SJSA1 (cell line): ENCODE measurements around the gene SCAF4. TPM values are rescaled to one million over a fixed set of nuclear protein-coding genes. Genes with fewer than 3 reads are reported as not detected.
"Not testable (repeated sequence)": the region's sequence is repeated elsewhere in the genome, so short reads cannot be mapped to it uniquely, and the experiment has no call there.

Experiments used
- DNase-seq, 2 experiments: peaks; one replicate each; pipeline ENCODE4 v3.0.0-alpha.2; 2015 to 2020; ENCODE audit warnings: low spot score in 2 of 2, low read depth in 1 of 2
- H3K27ac ChIP-seq: fragments of 250-450 bp; sonication (Bioruptor Pico); 2 replicates; pipeline ENCODE4 v1.5.1; 2020; ENCODE audit warnings: mild to moderate bottlenecking, moderate library complexity
- H3K27me3 ChIP-seq: fragments of 250-450 bp; sonication (Bioruptor Pico); replicated peaks from 2 replicates; pipeline ENCODE4 v1.5.1; 2020; ENCODE audit warnings: mild to moderate bottlenecking, moderate library complexity
- H3K36me3 ChIP-seq: fragments of 250-450 bp; sonication (Bioruptor Pico); 2 replicates; pipeline ENCODE4 v1.5.1; 2020; ENCODE audit warnings: mild to moderate bottlenecking
- H3K4me1 ChIP-seq: fragments of 250-450 bp; sonication (Bioruptor Pico); replicated peaks from 2 replicates; pipeline ENCODE4 v1.6.1; 2021; ENCODE audit warnings: mild to moderate bottlenecking
- H3K4me3 ChIP-seq: fragments of 250-450 bp; sonication (Bioruptor Pico); 2 replicates; pipeline ENCODE4 v1.5.1; 2020; ENCODE audit warnings: mild to moderate bottlenecking
- H3K9me3 ChIP-seq: fragments of 250-450 bp; sonication (Bioruptor Pico); replicated peaks from 2 replicates; pipeline ENCODE4 v1.5.1; 2020; ENCODE audit warnings: mild to moderate bottlenecking
- total RNA-seq: library from RNA; depleted of rRNA; stranded (reverse); fragments of >200 nt; shearing (Covaris generic); gene quantifications from 2 replicates; pipeline ENCODE4 v1.2.3, GENCODE V29; 2014

The SCAF4 gene
- total RNA-seq, 1 experiment from 2014 or later, result 6.5 TPM

DNA sequence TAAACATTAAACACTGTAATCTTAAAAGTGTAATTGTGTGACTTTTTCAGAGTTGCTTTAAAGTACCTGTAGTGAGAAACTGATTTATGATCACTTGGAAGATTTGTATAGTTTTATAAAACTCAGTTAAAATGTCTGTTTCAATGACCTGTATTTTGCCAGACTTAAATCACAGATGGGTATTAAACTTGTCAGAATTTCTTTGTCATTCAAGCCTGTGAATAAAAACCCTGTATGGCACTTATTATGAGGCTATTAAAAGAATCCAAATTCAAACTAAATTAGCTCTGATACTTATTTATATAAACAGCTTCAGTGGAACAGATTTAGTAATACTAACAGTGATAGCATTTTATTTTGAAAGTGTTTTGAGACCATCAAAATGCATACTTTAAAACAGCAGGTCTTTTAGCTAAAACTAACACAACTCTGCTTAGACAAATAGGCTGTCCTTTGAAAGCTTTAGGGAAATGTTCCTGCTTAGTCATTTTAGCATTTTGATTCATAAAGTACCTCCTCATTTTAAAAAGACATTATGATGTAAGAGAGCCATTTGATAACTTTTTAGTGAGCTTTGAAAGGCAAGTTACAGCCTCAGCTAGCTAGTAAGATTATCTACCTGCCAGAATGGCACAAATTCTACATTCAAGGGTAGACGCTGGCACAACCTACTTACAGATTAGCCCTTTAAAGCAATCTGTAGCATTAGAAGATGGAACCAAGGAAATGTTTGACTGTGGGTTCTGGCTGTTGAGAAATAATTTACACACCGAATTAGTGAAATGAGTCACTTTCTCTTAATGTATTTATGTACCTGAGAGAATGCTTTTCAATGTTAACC lies 63.0 kb downstream of the SCAF4 start:
- H3K27ac ChIP-seq, result no peak overlapping the region
- H3K9me3 ChIP-seq, result no peaks in the 10 kb centered on the region
- no peak for DNase-seq
- H3K4me3 ChIP-seq, result no peak overlapping the region
- peaks cover 83% of the 10 kb centered on the region for H3K36me3 ChIP-seq
- no peaks in the 10 kb centered on the region for H3K4me1 ChIP-seq
- no peaks in the 10 kb centered on the region for H3K27me3 ChIP-seq

DNA sequence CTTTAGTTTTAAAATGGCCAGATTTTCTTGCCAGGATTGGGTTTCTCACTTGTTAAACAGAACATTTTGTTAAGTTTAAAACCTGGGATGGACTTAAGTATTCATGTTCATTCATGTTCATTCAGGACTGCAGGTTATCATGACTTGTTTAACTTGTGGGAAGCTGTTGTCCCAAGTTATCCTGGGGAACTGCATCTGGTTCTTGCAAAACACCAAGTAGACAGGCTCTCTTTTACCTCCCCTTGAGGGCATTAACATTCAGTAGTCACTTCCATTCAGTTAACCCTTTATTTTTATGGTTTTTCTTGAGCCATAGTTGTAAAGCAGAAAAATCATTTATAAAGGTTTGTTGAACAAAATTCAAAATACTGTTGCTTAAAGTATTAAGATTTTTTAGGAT lies 64.3 kb downstream of the SCAF4 start:
- Histone ChIP-seq H3K4me1 (no peaks in the 10 kb centered on the region), H3K27ac (no peak overlapping the region), H3K27me3 (no peaks in the 10 kb centered on the region), H3K4me3 (no peak overlapping the region), H3K9me3 (no peaks in the 10 kb centered on the region), H3K36me3 (peaks cover 93% of the 10 kb centered on the region)
- no peak for DNase-seq

DNA sequence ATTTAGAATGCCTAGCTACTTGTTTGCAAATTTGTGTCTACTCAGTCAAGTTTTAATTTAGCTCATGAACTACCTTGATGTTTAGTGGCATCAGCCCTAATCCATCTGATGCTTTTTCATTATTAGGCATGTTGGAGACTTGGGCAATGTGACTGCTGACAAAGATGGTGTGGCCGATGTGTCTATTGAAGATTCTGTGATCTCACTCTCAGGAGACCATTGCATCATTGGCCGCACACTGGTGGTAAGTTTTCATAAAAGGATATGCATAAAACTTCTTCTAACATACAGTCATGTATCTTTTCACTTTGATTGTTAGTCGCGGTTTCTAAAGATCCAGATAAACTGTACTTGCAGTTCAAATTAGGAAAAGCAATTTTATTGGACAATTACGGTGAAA lies 64.8 kb downstream of the SCAF4 start:
- no peak overlapping the region for H3K4me3 ChIP-seq
- DNase-seq, result no peak
- no peak overlapping the region for H3K27ac ChIP-seq
- H3K27me3 ChIP-seq, result no peaks in the 10 kb centered on the region
- no peaks in the 10 kb centered on the region for H3K9me3 ChIP-seq
- 0 out of 2 replicates have a peak, but pooled peaks cover 2% of the 10 kb centered on the region for H3K4me1 ChIP-seq
- H3K36me3 ChIP-seq, result peaks cover 95% of the 10 kb centered on the region

DNA sequence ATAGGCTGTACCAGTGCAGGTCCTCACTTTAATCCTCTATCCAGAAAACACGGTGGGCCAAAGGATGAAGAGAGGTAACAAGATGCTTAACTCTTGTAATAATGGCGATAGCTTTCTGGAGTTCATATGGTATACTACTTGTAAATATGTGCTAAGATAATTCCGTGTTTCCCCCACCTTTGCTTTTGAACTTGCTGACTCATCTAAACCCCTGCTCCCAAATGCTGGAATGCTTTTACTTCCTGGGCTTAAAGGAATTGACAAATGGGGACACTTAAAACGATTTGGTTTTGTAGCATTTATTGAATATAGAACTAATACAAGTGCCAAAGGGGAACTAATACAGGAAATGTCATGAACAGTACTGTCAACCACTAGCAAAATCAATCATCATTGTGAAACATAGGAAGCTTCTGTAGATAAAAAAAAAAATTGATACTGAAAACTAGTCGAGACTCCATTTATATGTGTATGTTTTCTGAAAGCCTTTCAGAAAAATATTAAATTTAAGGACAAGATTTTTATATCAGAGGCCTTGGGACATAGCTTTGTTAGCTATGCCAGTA lies 65.4 kb downstream of the SCAF4 start:
- Histone ChIP-seq H3K27me3 (no peaks in the 10 kb centered on the region), H3K4me3 (no peak overlapping the region), H3K9me3 (no peaks in the 10 kb centered on the region), H3K36me3 (peaks cover 95% of the 10 kb centered on the region), H3K27ac (no peak overlapping the region), H3K4me1 (0 out of 2 replicates have a peak, but pooled peaks cover 3% of the 10 kb centered on the region)
- no peak for DNase-seq

DNA sequence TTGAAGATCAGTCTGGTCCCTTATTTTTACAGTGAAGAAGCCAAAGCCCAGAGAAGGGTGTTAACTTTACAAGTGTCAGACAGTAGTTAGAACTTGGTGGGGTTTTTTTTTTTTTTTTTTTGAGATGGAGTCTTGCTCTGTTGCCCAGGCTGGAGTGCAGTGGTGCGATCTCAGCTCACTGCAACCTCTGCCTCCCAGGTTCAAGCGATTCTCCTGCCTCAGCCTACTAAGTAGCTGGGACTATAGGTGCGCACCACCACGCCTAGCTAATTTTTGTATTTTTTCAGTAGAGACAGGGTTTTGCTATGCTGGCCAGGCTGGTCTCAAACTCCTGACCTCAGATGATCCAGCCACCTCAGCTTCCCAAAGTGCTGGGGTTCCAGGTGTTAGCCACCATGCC lies 66.0 kb downstream of the SCAF4 start:
- DNase-seq, H3K27ac ChIP-seq, H3K4me1 ChIP-seq, H3K9me3 ChIP-seq, H3K27me3 ChIP-seq, H3K4me3 ChIP-seq: not testable (repeated sequence)
- H3K36me3 ChIP-seq, result peaks cover 94% of the 10 kb centered on the region

DNA sequence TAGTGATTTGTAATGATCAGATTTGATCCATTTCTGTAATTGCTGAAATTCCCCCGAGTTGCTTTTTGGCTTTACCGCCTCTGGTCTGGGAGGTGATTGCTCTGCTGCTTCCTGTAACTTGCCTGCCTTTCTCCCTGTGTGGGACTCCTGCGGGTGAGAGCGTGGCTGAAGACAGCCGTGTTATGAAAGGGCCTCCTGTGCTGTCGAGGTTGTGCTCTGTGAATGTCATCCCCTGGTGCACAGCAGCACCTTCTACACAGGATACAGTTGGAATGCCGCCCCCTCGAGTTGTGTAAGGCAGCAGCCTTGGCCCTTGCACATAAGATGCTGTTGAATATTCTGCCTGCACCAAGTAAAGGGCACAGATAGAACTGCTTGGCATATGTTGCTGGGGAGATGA lies 66.5 kb downstream of the SCAF4 start:
- Histone ChIP-seq H3K27me3 (no peaks in the 10 kb centered on the region), H3K27ac (no peak overlapping the region), H3K9me3 (no peaks in the 10 kb centered on the region), H3K36me3 (peaks cover 89% of the 10 kb centered on the region), H3K4me3 (no peak overlapping the region), H3K4me1 (peaks cover 13% of the 10 kb centered on the region)
- no peak for DNase-seq

GRCh38 chr21:31663584-31664249 lies 68.2 kb downstream of the SCAF4 start:
- Histone ChIP-seq H3K9me3 (no peaks in the 10 kb centered on the region), H3K36me3 (peaks cover 80% of the 10 kb centered on the region), H3K4me1 (peaks cover 13% of the 10 kb centered on the region), H3K27me3 (no peaks in the 10 kb centered on the region), H3K4me3 (no peak overlapping the region), H3K27ac (no peak overlapping the region)
- DNase-seq, result no peak

DNA sequence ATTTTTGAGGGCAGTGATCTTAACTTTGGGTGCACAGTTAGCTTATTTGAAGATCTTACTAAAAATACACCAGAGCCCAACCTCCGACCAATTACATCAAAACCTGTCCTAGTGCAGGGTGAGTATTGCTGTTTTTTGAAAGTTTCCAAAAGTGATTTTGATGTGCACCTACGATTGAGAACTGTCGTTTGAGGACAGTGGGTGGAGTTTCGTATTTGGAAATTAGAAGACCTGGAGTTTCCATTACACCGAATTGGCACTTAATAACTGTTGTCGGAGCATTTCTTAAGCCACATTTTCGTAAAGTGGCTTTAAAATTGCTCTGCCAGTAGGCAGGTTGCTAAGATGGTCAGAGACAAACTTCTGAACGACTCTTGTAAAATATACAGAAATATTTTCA lies 71.3 kb downstream of the SCAF4 start:
- DNase-seq, result no peak
- H3K27ac ChIP-seq, result no peak overlapping the region

GRCh38 chr21:31660259-31660565 lies 71.7 kb downstream of the SCAF4 start:
- peak overlapping the region; percentile 88 for H3K27ac ChIP-seq
- H3K4me3 ChIP-seq, result peak overlapping the region; percentile 96
- H3K4me1 ChIP-seq, result peaks cover 13% of the 10 kb centered on the region
- no peaks in the 10 kb centered on the region for H3K9me3 ChIP-seq
- peak; percentile 36 to 51 for DNase-seq
- no peaks in the 10 kb centered on the region for H3K27me3 ChIP-seq
- peaks cover 45% of the 10 kb centered on the region for H3K36me3 ChIP-seq

More for the DNA sequence above, 71.3 kb downstream of the SCAF4 start:
- peak overlapping the region; percentile 96 for H3K4me3 ChIP-seq
- no peaks in the 10 kb centered on the region for H3K9me3 ChIP-seq
- H3K36me3 ChIP-seq, result peaks cover 49% of the 10 kb centered on the region
- H3K4me1 ChIP-seq, result peaks cover 13% of the 10 kb centered on the region
- H3K27me3 ChIP-seq, result no peaks in the 10 kb centered on the region

DNA sequence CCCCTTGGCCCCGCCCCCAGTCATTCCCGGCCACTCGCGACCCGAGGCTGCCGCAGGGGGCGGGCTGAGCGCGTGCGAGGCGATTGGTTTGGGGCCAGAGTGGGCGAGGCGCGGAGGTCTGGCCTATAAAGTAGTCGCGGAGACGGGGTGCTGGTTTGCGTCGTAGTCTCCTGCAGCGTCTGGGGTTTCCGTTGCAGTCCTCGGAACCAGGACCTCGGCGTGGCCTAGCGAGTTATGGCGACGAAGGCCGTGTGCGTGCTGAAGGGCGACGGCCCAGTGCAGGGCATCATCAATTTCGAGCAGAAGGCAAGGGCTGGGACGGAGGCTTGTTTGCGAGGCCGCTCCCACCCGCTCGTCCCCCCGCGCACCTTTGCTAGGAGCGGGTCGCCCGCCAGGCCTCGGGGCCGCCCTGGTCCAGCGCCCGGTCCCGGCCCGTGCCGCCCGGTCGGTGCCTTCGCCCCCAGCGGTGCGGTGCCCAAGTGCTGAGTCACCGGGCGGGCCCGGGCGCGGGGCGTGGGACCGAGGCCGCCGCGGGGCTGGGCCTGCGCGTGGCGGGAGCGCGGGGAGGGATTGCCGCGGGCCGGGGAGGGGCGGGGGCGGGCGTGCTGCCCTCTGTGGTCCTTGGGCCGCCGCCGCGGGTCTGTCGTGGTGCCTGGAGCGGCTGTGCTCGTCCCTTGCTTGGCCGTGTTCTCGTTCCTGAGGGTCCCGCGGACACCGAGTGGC lies 72.2 kb downstream of the SCAF4 start, which contains the start of gene SOD1:
SOD1 (plus strand) TSS at position 158 of the 723 bp plus-strand sequence; CDS start at position 235, 77 bp downstream.
- H3K27ac ChIP-seq, result peak within 1 kb of the TSS; percentile 88
- peaks cover 40% of the 10 kb centered on the region for H3K36me3 ChIP-seq
- H3K9me3 ChIP-seq, result no peaks in the 10 kb centered on the region
- H3K27me3 ChIP-seq, result no peaks in the 10 kb centered on the region
- peak within 1 kb of the TSS; percentile 96 for H3K4me3 ChIP-seq
- DNase-seq, result peak; percentile 91 to 95
- peaks cover 13% of the 10 kb centered on the region for H3K4me1 ChIP-seq

GRCh38 chr21:31659286-31659535 lies 72.7 kb downstream of the SCAF4 start:
- Histone ChIP-seq H3K27ac (peak overlapping the region; percentile 88), H3K27me3 (no peaks in the 10 kb centered on the region), H3K4me3 (peak overlapping the region; percentile 96), H3K36me3 (peaks cover 35% of the 10 kb centered on the region), H3K9me3 (no peaks in the 10 kb centered on the region), H3K4me1 (peaks cover 13% of the 10 kb centered on the region)
- no peak for DNase-seq

DNA sequence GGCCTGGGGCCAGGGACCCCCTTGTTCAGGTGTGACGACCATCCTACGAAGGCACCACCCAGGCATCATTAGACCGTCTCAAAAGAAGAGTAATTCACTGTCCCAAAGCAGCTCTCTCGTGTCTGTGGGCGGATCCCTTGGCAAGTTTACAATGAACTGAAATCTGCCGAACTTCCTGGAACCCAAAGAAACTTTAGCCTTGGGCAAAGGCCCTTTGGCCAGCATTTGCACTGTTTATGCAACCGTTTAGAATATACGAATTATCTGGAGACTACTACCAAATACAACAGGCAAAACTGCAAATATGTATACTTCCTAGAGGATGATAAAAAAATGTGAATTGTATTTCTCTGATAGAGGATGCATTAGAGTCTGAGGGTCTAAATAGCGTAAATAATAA lies 73.9 kb downstream of the SCAF4 start:
- H3K36me3 ChIP-seq, result peaks cover 24% of the 10 kb centered on the region
- H3K4me1 ChIP-seq, result peaks cover 13% of the 10 kb centered on the region
- H3K9me3 ChIP-seq, result no peaks in the 10 kb centered on the region
- DNase-seq, result no peak
- H3K27ac ChIP-seq, result no peak overlapping the region
- no peaks in the 10 kb centered on the region for H3K27me3 ChIP-seq
- H3K4me3 ChIP-seq, result no peak overlapping the region

DNA sequence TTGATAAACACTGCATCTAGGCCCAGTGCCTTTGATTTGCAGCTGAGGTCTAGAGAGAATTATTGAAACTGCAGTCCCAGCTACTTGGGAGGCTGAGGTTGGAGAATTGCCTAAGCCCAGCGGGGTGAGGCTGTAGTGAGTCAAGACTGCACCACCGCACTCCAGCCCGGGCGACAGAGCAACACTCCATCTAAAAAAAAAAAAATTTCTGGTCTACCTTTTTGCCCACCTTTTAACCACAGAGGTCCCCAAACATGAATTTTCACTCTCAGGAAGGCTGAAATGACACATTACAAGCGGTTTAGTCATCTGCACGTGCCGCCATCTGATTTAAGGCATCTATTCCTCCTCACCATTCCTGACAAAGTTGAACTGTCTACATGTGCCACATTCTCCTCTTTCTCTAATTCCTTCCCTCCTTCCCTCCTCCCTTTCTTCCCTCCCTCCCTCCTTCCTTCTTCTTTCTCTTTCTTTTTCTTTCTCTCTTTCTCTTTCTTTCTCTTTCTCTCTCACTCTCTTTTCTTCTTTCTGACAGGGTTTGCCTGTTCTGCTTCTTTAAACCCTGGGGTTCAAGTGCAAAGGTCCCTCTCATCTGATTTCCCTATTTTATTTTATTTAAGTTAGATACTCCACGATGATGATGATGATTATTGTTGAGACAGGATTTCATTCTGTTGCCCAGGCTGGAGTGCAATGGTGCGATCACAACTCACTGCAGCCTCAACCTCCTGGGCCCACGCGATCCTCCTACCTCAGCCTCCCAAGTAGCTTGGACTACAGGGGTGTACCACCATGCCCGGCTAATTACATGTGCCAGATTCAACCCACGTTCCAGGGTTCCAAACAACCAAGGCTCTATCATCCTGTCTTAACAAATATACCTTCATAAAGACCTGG lies 75.5 kb downstream of the SCAF4 start:
- Histone ChIP-seq H3K4me1 (peaks cover 10% of the 10 kb centered on the region), H3K4me3 (no peak overlapping the region), H3K9me3 (no peaks in the 10 kb centered on the region), H3K36me3 (peaks cover 10% of the 10 kb centered on the region), H3K27ac (no peak overlapping the region), H3K27me3 (no peaks in the 10 kb centered on the region)
- DNase-seq, result no peak
